CD4-positive, alpha-beta memory T cell (primary cell): ENCODE data around the gene NDE1. TPM values are rescaled to one million over a fixed set of nuclear protein-coding genes. Genes with fewer than 3 reads are reported as not detected.
A peak's percentile ranks its signal among the peaks of the same experiment; 100 is the strongest.
"Not testable (repeated sequence)": the region's sequence is repeated elsewhere in the genome, so short reads cannot be mapped to it uniquely, and the experiment has no call there.

ENCODE experiments used
- CTCF ChIA-PET: fragments of 350-600 bp; sonication (Branson Sonifier 250); formaldehyde crosslinking; loops from one replicate; lab custom pipeline; 2021; ENCODE audit warnings: inconsistent platforms; ENCODE audit not compliant: partially characterized antibody; lab: Charles Lee
- POLR2A ChIA-PET: fragments of 350-600 bp; sonication (Branson Sonifier 250); formaldehyde crosslinking; loops from one replicate; lab custom pipeline; 2021; ENCODE audit not compliant: partially characterized antibody; lab: Charles Lee
- DNase-seq, 5 donors: peaks; one replicate each; pipeline versions ENCODE4 v3.0.0 to v3.0.0-alpha.2; 2020 to 2022; ENCODE audit warnings: mixed read lengths in 1 of 5
- H3K27ac ChIP-seq: one replicate; pipeline ENCODE4 v1.7.0; 2013; ENCODE audit warnings: low read depth, low read length
- H3K27me3 ChIP-seq: 2 replicates; pipeline ENCODE4 v1.7.0; 2013; ENCODE audit warnings: mild to moderate bottlenecking, low read length, moderate library complexity; ENCODE audit not compliant: insufficient read depth
- H3K36me3 ChIP-seq: 2 replicates; pipeline ENCODE4 v1.7.0; 2013; ENCODE audit warnings: mild to moderate bottlenecking, low read length, moderate library complexity; ENCODE audit not compliant: insufficient read depth
- H3K4me1 ChIP-seq: 2 replicates; pipeline ENCODE4 v1.7.0; 2013; ENCODE audit warnings: mild to moderate bottlenecking, low read length, moderate library complexity; ENCODE audit not compliant: insufficient read depth
- H3K4me3 ChIP-seq, 2 donors: one replicate each; pipeline ENCODE4 v1.7.0; 2013; ENCODE audit warnings: low read length in 2 of 2, mild to moderate bottlenecking in 1 of 2
- H3K9me3 ChIP-seq, 2 donors: one replicate each; pipeline ENCODE4 v1.7.0; 2013; ENCODE audit warnings: low read length in 2 of 2, control low read depth in 1 of 2; ENCODE audit not compliant: control insufficient read depth in 1 of 2
- H3K27ac Mint-ChIP-seq, 7 donors: one replicate each; pipeline ENCODE4 v1.8.0; 2020 to 2021; ENCODE audit warnings: mixed read lengths in 7 of 7, mild to moderate bottlenecking in 6 of 7, inconsistent platforms in 3 of 7, moderate library complexity in 3 of 7
- H3K27me3 Mint-ChIP-seq, 2 donors: one replicate each; pipeline ENCODE4 v1.8.0; 2020 to 2021; ENCODE audit warnings: mixed read lengths in 2 of 2
- H3K36me3 Mint-ChIP-seq, 2 donors: one replicate each; pipeline ENCODE4 v1.8.0; 2020 to 2021; ENCODE audit warnings: mixed read lengths in 2 of 2, inconsistent platforms in 1 of 2, mild to moderate bottlenecking in 1 of 2
- H3K4me1 Mint-ChIP-seq, 4 donors: one replicate each; pipeline ENCODE4 v1.8.0; 2020 to 2021; ENCODE audit warnings: mixed read lengths in 4 of 4, mild to moderate bottlenecking in 1 of 4
- H3K4me3 Mint-ChIP-seq, 8 donors: one replicate each; pipeline ENCODE4 v1.8.0; 2020 to 2021; ENCODE audit warnings: mixed read lengths in 8 of 8, mild to moderate bottlenecking in 7 of 8, moderate library complexity in 6 of 8, inconsistent platforms in 3 of 8
- H3K9me3 Mint-ChIP-seq, 8 donors: one replicate each; pipeline ENCODE4 v1.8.0; 2020 to 2021; ENCODE audit warnings: mixed read lengths in 8 of 8, mild to moderate bottlenecking in 5 of 8, inconsistent platforms in 3 of 8, moderate library complexity in 1 of 8
- intact Hi-C: fragments of 100-400 bp; cut with micrococcal nuclease; formaldehyde crosslinking; loops from one replicate; pipeline ENCODE4 v1.15.1; 2023
- polyA plus RNA-seq, 2 donors: library from polyadenylated mRNA; unstranded; fragments of 300-500 nt; fragmentation: Illumina TruSeq; gene quantifications; one replicate each; pipeline ENCODE4 v1.2.3, GENCODE V29; 2021
- total RNA-seq, 2 experiments: library from RNA; stranded (reverse); gene quantifications; one replicate each; pipeline ENCODE4 v1.2.3, GENCODE V29; 2021

Gene NDE1
- total and polyA plus RNA-seq, 4 experiments from 2014 or later: 15.3 to 128 (median 93.8) TPM

GRCh38 chr16:15672127-15672513 is 22.1 kb downstream of the NDE1 start:
- H3K4me3 ChIP-seq, DNase-seq, H3K9me3 Mint-ChIP-seq, H3K9me3 ChIP-seq, H3K27me3 Mint-ChIP-seq, H3K27me3 ChIP-seq: not testable (repeated sequence)
- peaks cover 18 to 51% of the 10 kb centered on the region in 2 donors for H3K36me3 Mint-ChIP-seq
- peaks cover 27% of the 10 kb centered on the region for H3K36me3 ChIP-seq
- intact Hi-C loops: loop anchor here (1.0 to 2.0 kb wide), 2 partner anchors 21 to 29 kb away; partner anchors contain the start of genes MARF1 and NDE1
- peak overlapping the region in 6 of 8 donors; percentile 6 to 80 (median 50) for H3K4me3 Mint-ChIP-seq
- peak overlapping the region; percentile 91 for H3K27ac ChIP-seq
- POLR2A ChIA-PET: interaction anchor here (0.5 to 5.2 kb wide), 6 partner anchors 11 to 228 kb away, joined by 3 to 83 read pairs (median 10); partner anchors contain the start of genes MARF1 and NDE1
- H3K4me1 Mint-ChIP-seq: peaks cover 31 to 60% (median 47%) of the 10 kb centered on the region in 4 donors
- H3K27ac Mint-ChIP-seq: peak overlapping the region; percentile 87 to 99 (median 98)
- CTCF ChIA-PET: interaction anchor here (0.6 to 4.5 kb wide), 7 partner anchors 12 to 73 kb away, joined by 3 to 31 read pairs (median 3); partner anchors contain the start of gene MARF1
- H3K4me1 ChIP-seq: peaks cover 51% of the 10 kb centered on the region

- Histone ChIP-seq H3K4me3 (no peak overlapping the region), H3K9me3 (no peaks in the 10 kb centered on the region), H3K36me3 (peaks cover 23% of the 10 kb centered on the region), H3K27me3 (no peaks in the 10 kb centered on the region), H3K27ac (peak overlapping the region; percentile 91), H3K4me1 (peaks cover 51% of the 10 kb centered on the region)
- ChIA-PET CTCF (interaction anchor here (0.6 to 4.5 kb wide), 6 partner anchors 13 to 73 kb away, joined by 3 to 31 read pairs (median 3); partner anchors contain the start of gene MARF1), POLR2A (interaction anchor here (0.5 to 5.2 kb wide), 5 partner anchors 14 to 229 kb away, joined by 3 to 83 read pairs (median 12); partner anchors contain the start of genes MARF1 and NDE1)
- DNase-seq: peak; percentile 86 to 94 (median 91)
- H3K27me3 Mint-ChIP-seq: no peaks in the 10 kb centered on the region
- intact Hi-C loops: loop anchor here (1.0 to 2.0 kb wide), 2 partner anchors 22 to 29 kb away; partner anchors contain the start of genes MARF1 and NDE1
- peaks cover 17 to 49% of the 10 kb centered on the region in 2 donors for H3K36me3 Mint-ChIP-seq
- peaks cover 31 to 60% (median 47%) of the 10 kb centered on the region in 4 donors for H3K4me1 Mint-ChIP-seq
- no peaks in the 10 kb centered on the region for H3K9me3 Mint-ChIP-seq
- H3K27ac Mint-ChIP-seq: peak overlapping the region; percentile 87 to 99 (median 98)
- peak overlapping the region; percentile 23 to 80 (median 76) for H3K4me3 Mint-ChIP-seq
Observed at GRCh38 chr16:15672514-15673167, 22.6 kb downstream of the NDE1 start.

DNA sequence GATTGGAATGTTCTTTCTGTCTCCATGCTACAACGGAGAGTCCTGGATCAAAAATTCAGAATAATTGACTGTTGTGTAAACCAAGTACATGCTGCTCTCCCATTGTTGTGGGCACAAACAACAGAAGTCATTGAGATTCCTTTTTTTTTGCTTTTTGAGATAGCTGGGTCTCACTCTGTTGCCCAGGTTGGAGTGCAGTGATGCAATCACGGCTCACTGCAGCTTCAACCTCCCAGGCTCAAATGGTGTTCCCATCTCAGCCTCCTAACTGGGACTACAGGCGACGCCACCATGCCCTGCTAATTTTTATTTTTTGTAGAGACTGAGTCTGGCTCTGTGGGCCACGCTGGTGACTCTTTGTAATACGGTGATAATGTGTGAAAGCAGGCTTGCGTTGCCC is 24.5 kb downstream of the NDE1 start:
- Mint-ChIP-seq H3K4me1 (peaks cover 31 to 60% (median 47%) of the 10 kb centered on the region in 4 donors), H3K9me3 (no peaks in the 10 kb centered on the region), H3K27me3 (no peaks in the 10 kb centered on the region), H3K36me3 (peaks cover 27 to 55% of the 10 kb centered on the region in 2 donors), H3K27ac (peak overlapping the region; percentile 87 to 99 (median 98)), H3K4me3 (peak overlapping the region in 4 of 8 donors; percentile 15 to 80 (median 50))
- CTCF ChIA-PET: interaction anchor here (4.5 kb wide), 1 partner anchor 32 kb away, joined by 31 read pairs; the partner anchor contains the start of gene MARF1
- POLR2A ChIA-PET: interaction anchor here (2.2 kb wide), 1 partner anchor 32 kb away, joined by 13 read pairs; the partner anchor contains the start of gene MARF1
- Histone ChIP-seq H3K4me1 (peaks cover 51% of the 10 kb centered on the region), H3K27me3 (no peaks in the 10 kb centered on the region), H3K27ac (peak overlapping the region; percentile 91), H3K36me3 (peaks cover 20% of the 10 kb centered on the region), H3K4me3 (no peak overlapping the region), H3K9me3 (no peaks in the 10 kb centered on the region)
- DNase-seq: no peak
- intact Hi-C loops: no loop called here

GRCh38 chr16:15676506-15676905 is 26.5 kb downstream of the NDE1 start:
- DNase-seq: no peak
- peak overlapping the region; percentile 28 for H3K27ac ChIP-seq
- H3K27me3 Mint-ChIP-seq: no peaks in the 10 kb centered on the region
- ChIA-PET POLR2A (interaction anchor here (2.2 kb wide), 1 partner anchor 34 kb away, joined by 13 read pairs; the partner anchor contains the start of gene MARF1), CTCF (no interaction called here)
- no peak overlapping the region for H3K4me3 Mint-ChIP-seq
- H3K4me3 ChIP-seq: no peak overlapping the region
- peak overlapping the region in 6 of 7 donors; percentile 78 to 94 (median 88) for H3K27ac Mint-ChIP-seq
- H3K4me1 ChIP-seq: peaks cover 46% of the 10 kb centered on the region
- H3K4me1 Mint-ChIP-seq: peaks cover 26 to 49% (median 40%) of the 10 kb centered on the region in 4 donors
- H3K27me3 ChIP-seq: no peaks in the 10 kb centered on the region
- peaks cover 21% of the 10 kb centered on the region for H3K36me3 ChIP-seq
- no peaks in the 10 kb centered on the region for H3K9me3 ChIP-seq
- H3K36me3 Mint-ChIP-seq: peaks cover 30 to 50% of the 10 kb centered on the region in 2 donors
- no peaks in the 10 kb centered on the region for H3K9me3 Mint-ChIP-seq
- intact Hi-C loops: no loop called here

DNA sequence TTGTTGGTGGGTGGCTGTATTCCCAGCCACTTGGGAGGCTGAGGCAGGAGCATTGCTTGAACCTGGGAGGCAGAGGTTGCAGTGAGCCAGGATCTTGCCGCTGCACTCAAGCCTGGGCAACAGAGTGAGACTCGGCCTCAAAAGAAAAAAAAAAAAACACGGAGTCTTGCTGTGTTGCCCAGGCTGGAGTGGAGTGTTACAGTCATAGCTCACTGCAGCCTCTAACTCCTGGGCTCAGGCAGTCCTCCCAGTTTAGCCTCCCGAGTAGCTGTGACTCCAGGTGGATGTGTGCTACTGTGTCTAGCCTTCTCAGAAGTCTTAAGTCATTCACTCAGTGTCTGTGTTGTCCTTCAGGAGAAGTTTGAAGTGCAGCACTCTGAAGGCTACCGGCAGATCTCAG is 27.4 kb downstream of the NDE1 start:
- H3K27me3 Mint-ChIP-seq: no peaks in the 10 kb centered on the region
- Histone ChIP-seq H3K27ac (no peak overlapping the region), H3K4me1 (peaks cover 36% of the 10 kb centered on the region), H3K9me3 (no peaks in the 10 kb centered on the region), H3K4me3 (no peak overlapping the region), H3K36me3 (peaks cover 21% of the 10 kb centered on the region), H3K27me3 (no peaks in the 10 kb centered on the region)
- H3K9me3 Mint-ChIP-seq: no peaks in the 10 kb centered on the region
- H3K36me3 Mint-ChIP-seq: peaks cover 30 to 52% of the 10 kb centered on the region in 2 donors
- peak overlapping the region in 4 of 7 donors; percentile 53 to 94 (median 86) for H3K27ac Mint-ChIP-seq
- peaks cover 24 to 46% (median 37%) of the 10 kb centered on the region in 4 donors for H3K4me1 Mint-ChIP-seq
- H3K4me3 Mint-ChIP-seq: no peak overlapping the region
- no peak for DNase-seq
- ChIA-PET CTCF (no interaction called here), POLR2A (interaction anchor here (1.2 kb wide), 1 partner anchor 35 kb away, joined by 3 read pairs; the partner anchor contains the start of gene MARF1)
- intact Hi-C loops: no loop called here

DNA sequence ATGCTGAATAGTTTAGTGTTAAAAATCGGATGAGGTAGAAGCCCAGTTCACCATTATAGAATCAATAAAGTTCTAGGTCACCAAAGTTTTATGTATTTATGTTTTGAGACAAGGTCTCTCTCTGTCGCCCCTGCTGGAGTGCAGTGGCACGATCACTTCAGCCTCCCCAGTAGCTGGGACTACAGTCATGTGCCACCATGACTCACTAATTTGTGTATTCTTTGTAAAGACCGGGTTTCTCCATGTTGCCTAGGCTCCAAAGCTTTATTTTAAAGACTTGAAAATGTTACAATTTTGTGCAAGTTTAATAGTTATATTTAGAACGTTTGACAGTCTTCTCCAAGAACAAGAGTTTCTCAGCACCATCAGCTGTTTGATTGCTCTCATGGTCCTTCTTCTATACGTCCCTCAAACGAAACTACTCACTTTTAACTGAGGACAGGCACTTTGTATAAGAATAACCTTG is 32.1 kb downstream of the NDE1 start:
- H3K4me3 ChIP-seq: no peak overlapping the region
- ChIA-PET CTCF (interaction anchor here (1.2 to 2.6 kb wide), 2 partner anchors 24 to 38 kb away, joined by 3 to 10 read pairs; no protein-coding TSS in a partner anchor), POLR2A (interaction anchor here (1.2 to 1.3 kb wide), 2 partner anchors 39 to 40 kb away, joined by 3 read pairs; partner anchors contain the start of gene MARF1)
- H3K4me1 Mint-ChIP-seq: peaks cover 5 to 11% (median 8%) of the 10 kb centered on the region in 4 donors
- H3K36me3 ChIP-seq: peaks cover 48% of the 10 kb centered on the region
- no peak overlapping the region for H3K4me3 Mint-ChIP-seq
- peaks cover 34 to 60% of the 10 kb centered on the region in 2 donors for H3K36me3 Mint-ChIP-seq
- H3K27me3 Mint-ChIP-seq: no peaks in the 10 kb centered on the region
- H3K27me3 ChIP-seq: no peaks in the 10 kb centered on the region
- DNase-seq: peak; percentile 12 to 64 (median 26)
- no peak overlapping the region for H3K27ac ChIP-seq
- H3K4me1 ChIP-seq: no peaks in the 10 kb centered on the region
- H3K9me3 Mint-ChIP-seq: no peaks in the 10 kb centered on the region
- H3K27ac Mint-ChIP-seq: peak overlapping the region in 5 of 7 donors; percentile 47 to 79 (median 63)
- H3K9me3 ChIP-seq: no peaks in the 10 kb centered on the region
- intact Hi-C loops: no loop called here
